Skeletal muscle tissue (tissue), 4 donors: Measurements from ENCODE around the gene LRFN2. TPM values are rescaled to one million over a fixed set of nuclear protein-coding genes. Genes with fewer than 3 reads are reported as not detected.

ENCODE experiments used
- H3K27ac ChIP-seq: one replicate; pipeline ENCODE4 v1.7.0; 2013; ENCODE audit warnings: mild to moderate bottlenecking, low read depth, low read length, inconsistent platforms
- H3K27me3 ChIP-seq, 3 donors: one replicate each; pipeline ENCODE4 v1.7.0; 2013; ENCODE audit warnings: low read length in 3 of 3; ENCODE audit not compliant: control insufficient read depth in 3 of 3, insufficient read depth in 3 of 3
- H3K36me3 ChIP-seq, 3 donors: one replicate each; pipeline ENCODE4 v1.7.0; 2013; ENCODE audit warnings: low read length in 3 of 3; ENCODE audit not compliant: control insufficient read depth in 3 of 3, insufficient read depth in 3 of 3
- H3K4me1 ChIP-seq, 3 donors: one replicate each; pipeline ENCODE4 v1.7.0; 2013; ENCODE audit warnings: low read length in 3 of 3, mild to moderate bottlenecking in 3 of 3; ENCODE audit not compliant: control insufficient read depth in 3 of 3, insufficient read depth in 3 of 3
- H3K4me3 ChIP-seq, 3 donors: one replicate each; pipeline ENCODE4 v1.7.0; 2013; ENCODE audit warnings: low read length in 3 of 3
- H3K9ac ChIP-seq, 3 donors: one replicate each; pipeline ENCODE4 v1.7.0; 2013; ENCODE audit warnings: low read length in 3 of 3, mild to moderate bottlenecking in 3 of 3, moderate library complexity in 2 of 3, low read depth in 1 of 3
- H3K9me3 ChIP-seq, 3 donors: one replicate each; pipeline ENCODE4 v1.7.0; 2013; ENCODE audit warnings: low read length in 3 of 3; ENCODE audit not compliant: control insufficient read depth in 3 of 3
- total RNA-seq: library from RNA; depleted of rRNA; stranded (reverse); fragments of >200 nt; gene quantifications from one replicate; pipeline ENCODE4 v1.2.3, GENCODE V29; 2014
- donor health status: Osteomylitis.

Gene LRFN2
- total RNA-seq, 1 donor from 2014 or later, result not detected

- Histone ChIP-seq H3K36me3 (no peaks in the 10 kb centered on the region), H3K27me3 (peaks cover 0 to 3% (median 0%) of the 10 kb centered on the region in 3 donors), H3K4me1 (no peaks in the 10 kb centered on the region)
These were observed 203.6 kb downstream of the LRFN2 start for GRCh38 chr6:40383348-40384115.

GRCh38 chr6:40380271-40380670 is 206.9 kb downstream of the LRFN2 start:
- Histone ChIP-seq H3K36me3 (no peaks in the 10 kb centered on the region), H3K27ac (no peak overlapping the region), H3K27me3 (no peaks in the 10 kb centered on the region), H3K9ac (no peak overlapping the region), H3K4me3 (no peak overlapping the region), H3K4me1 (peaks cover 0 to 10% (median 10%) of the 10 kb centered on the region in 3 donors), H3K9me3 (no peaks in the 10 kb centered on the region)

More at GRCh38 chr6:40383348-40384115, 203.6 kb downstream of the LRFN2 start:
- no peak overlapping the region for H3K9ac ChIP-seq
- no peak overlapping the region for H3K27ac ChIP-seq
- no peaks in the 10 kb centered on the region for H3K9me3 ChIP-seq
- no peak overlapping the region for H3K4me3 ChIP-seq

- no peaks in the 10 kb centered on the region for H3K9me3 ChIP-seq
- no peaks in the 10 kb centered on the region for H3K36me3 ChIP-seq
- no peak overlapping the region for H3K9ac ChIP-seq
- peaks cover 0 to 10% (median 10%) of the 10 kb centered on the region in 3 donors for H3K4me1 ChIP-seq
- no peak overlapping the region for H3K4me3 ChIP-seq
- no peaks in the 10 kb centered on the region for H3K27me3 ChIP-seq
- no peak overlapping the region for H3K27ac ChIP-seq
These were observed 207.4 kb downstream of the LRFN2 start for GRCh38 chr6:40379811-40380210.

- H3K9me3 ChIP-seq, result no peaks in the 10 kb centered on the region
- no peak overlapping the region for H3K9ac ChIP-seq
- no peak overlapping the region for H3K4me3 ChIP-seq
- H3K36me3 ChIP-seq, result no peaks in the 10 kb centered on the region
- no peaks in the 10 kb centered on the region for H3K27me3 ChIP-seq
- H3K27ac ChIP-seq, result no peak overlapping the region
- H3K4me1 ChIP-seq, result peaks cover 0 to 10% (median 10%) of the 10 kb centered on the region in 3 donors
These were observed 208.5 kb downstream of the LRFN2 start for GRCh38 chr6:40378725-40379074.

- H3K4me3 ChIP-seq, result no peak overlapping the region
- H3K9me3 ChIP-seq, result no peaks in the 10 kb centered on the region
- H3K36me3 ChIP-seq, result no peaks in the 10 kb centered on the region
- no peak overlapping the region for H3K27ac ChIP-seq
- no peaks in the 10 kb centered on the region for H3K27me3 ChIP-seq
- no peak overlapping the region for H3K9ac ChIP-seq
- H3K4me1 ChIP-seq, result peaks cover 0 to 10% (median 10%) of the 10 kb centered on the region in 3 donors
These were observed 209.0 kb downstream of the LRFN2 start for GRCh38 chr6:40378071-40378724.

- H3K27ac ChIP-seq, result no peak overlapping the region
These were observed 209.9 kb downstream of the LRFN2 start for GRCh38 chr6:40377173-40377806.

GRCh38 chr6:40376113-40376650 is 211.0 kb downstream of the LRFN2 start:
- peaks cover 0 to 10% (median 10%) of the 10 kb centered on the region in 3 donors for H3K4me1 ChIP-seq
- no peak overlapping the region for H3K27ac ChIP-seq
- no peak overlapping the region for H3K4me3 ChIP-seq
- H3K9me3 ChIP-seq, result no peaks in the 10 kb centered on the region
- H3K36me3 ChIP-seq, result no peaks in the 10 kb centered on the region
- no peaks in the 10 kb centered on the region for H3K27me3 ChIP-seq
- no peak overlapping the region for H3K9ac ChIP-seq

More at GRCh38 chr6:40377173-40377806, 209.9 kb downstream of the LRFN2 start:
- Histone ChIP-seq H3K4me1 (peaks cover 0 to 10% (median 10%) of the 10 kb centered on the region in 3 donors), H3K9ac (no peak overlapping the region), H3K9me3 (no peaks in the 10 kb centered on the region), H3K27me3 (no peaks in the 10 kb centered on the region), H3K4me3 (no peak overlapping the region), H3K36me3 (no peaks in the 10 kb centered on the region)

- H3K9me3 ChIP-seq, result no peaks in the 10 kb centered on the region
- H3K27ac ChIP-seq, result no peak overlapping the region
- H3K4me3 ChIP-seq, result no peak overlapping the region
- peaks cover 0 to 10% (median 10%) of the 10 kb centered on the region in 3 donors for H3K4me1 ChIP-seq
- no peak overlapping the region for H3K9ac ChIP-seq
- no peaks in the 10 kb centered on the region for H3K36me3 ChIP-seq
- no peaks in the 10 kb centered on the region for H3K27me3 ChIP-seq
These were observed 213.9 kb downstream of the LRFN2 start for GRCh38 chr6:40373267-40373666.

GRCh38 chr6:40371621-40372020 is 215.5 kb downstream of the LRFN2 start:
- Histone ChIP-seq H3K4me1 (peaks cover 0 to 7% (median 6%) of the 10 kb centered on the region in 3 donors), H3K9ac (no peak overlapping the region), H3K9me3 (no peaks in the 10 kb centered on the region), H3K27me3 (no peaks in the 10 kb centered on the region), H3K4me3 (no peak overlapping the region), H3K27ac (no peak overlapping the region), H3K36me3 (no peaks in the 10 kb centered on the region)
